Transverse colon (tissue), 4 donors: Measurements from ENCODE around the gene DRD4. TPM values are rescaled to one million over a fixed set of nuclear protein-coding genes. Genes with fewer than 3 reads are reported as not detected.
A peak's percentile ranks its signal among the peaks of the same experiment; 100 is the strongest.

ENCODE experiments used
- DNase-seq: peaks from one replicate; pipeline ENCODE4 v3.0.0-alpha.2; 2019
- H3K27ac ChIP-seq, 4 donors: fragments of 200-600 bp; sonication (generic); 2 replicates each; pipeline ENCODE4 v1.5.1; 2016 to 2018; ENCODE audit warnings: inconsistent platforms in 4 of 4
- H3K27me3 ChIP-seq: fragments of 200-600 bp; sonication (generic); 2 replicates; pipeline ENCODE4 v1.5.1; 2017; ENCODE audit warnings: inconsistent platforms
- H3K36me3 ChIP-seq, 4 donors: fragments of 200-600 bp; sonication (generic); 2 replicates each; pipeline ENCODE4 v1.5.1; 2017 to 2019; ENCODE audit warnings: inconsistent platforms in 4 of 4
- H3K4me1 ChIP-seq, 4 donors: fragments of 200-600 bp; sonication (generic); 2 replicates each; pipeline ENCODE4 v1.5.1; 2017 to 2020; ENCODE audit warnings: inconsistent platforms in 4 of 4
- H3K4me3 ChIP-seq, 4 donors: fragments of 200-600 bp; sonication (generic); 1 replicate in 1 of 4; 2 replicates in 3 of 4; pipeline versions ENCODE4 v1.5.1 to v1.6.1; 2017 to 2019; ENCODE audit warnings: inconsistent platforms in 4 of 4
- H3K9me3 ChIP-seq, 2 donors: fragments of 200-600 bp; sonication (generic); 2 replicates each; pipeline ENCODE4 v1.5.1; 2017 to 2019; ENCODE audit warnings: inconsistent platforms in 2 of 2
- CTCF ChIP-seq, 5 experiments: fragments of 200-600 bp in 3 of 5; fragments of 450-650 bp in 2 of 5; sonication (generic) in 3 of 5; IDR thresholded peaks; 1 replicate in 2 of 5; 2 replicates in 3 of 5; pipeline ENCODE4 v1.5.1; 2016 to 2017; ENCODE audit warnings: antibody characterized with exemption in 5 of 5, inconsistent platforms in 3 of 5, mild to moderate bottlenecking in 2 of 5, moderate library complexity in 1 of 5
- EP300 ChIP-seq: sonication (generic); formaldehyde crosslinking; IDR thresholded peaks from one replicate; pipeline ENCODE4 v1.6.1; 2017; ENCODE audit warnings: antibody characterized with exemption, low read depth
- POLR2A ChIP-seq: fragments of 450-650 bp; IDR thresholded peaks from one replicate; pipeline ENCODE4 v1.6.1; 2016; ENCODE audit warnings: antibody characterized with exemption, mild to moderate bottlenecking, moderate library complexity
- POLR2AphosphoS5 ChIP-seq, 3 donors: sonication (generic); formaldehyde crosslinking; IDR thresholded peaks; one replicate each; pipeline ENCODE4 v1.6.1; 2016; ENCODE audit warnings: antibody characterized with exemption in 3 of 3
- WGBS, 2 donors: methylation state at CpG; one replicate each; pipeline ENCODE4 v1.1.5; 2018; ENCODE audit warnings: low coverage in 1 of 2; 5-methylcytosine and 5-hydroxymethylcytosine counted together
- in situ Hi-C, 4 donors: fragments of 200-750 bp; cut with MboI; loops; one replicate each; pipeline versions ENCODE4 v1.15.0 to v1.15.1; 2017; ENCODE audit warnings: low sequenced_read_pairs in 3 of 4, low pct_ligation_motif_present in 1 of 4, low pct_unique_long_range_greater_than_20kb in 1 of 4
- intact Hi-C: fragments of 100-400 bp; cut with DNase I; formaldehyde crosslinking; loops from one replicate; pipeline ENCODE4 v1.15.1; 2023; ENCODE audit warnings: low total_unique reads
- total RNA-seq, 4 donors: library from RNA; depleted of rRNA; stranded (reverse); fragments of >200 nt; gene quantifications; one replicate each; pipeline ENCODE4 v1.1.0, GENCODE V29; 2016

The DRD4 gene
- total RNA-seq, 4 donors from 2014 or later = not detected

- intact Hi-C loops = no loop called here
- H3K4me1 ChIP-seq = peaks cover 0 to 17% (median 8%) of the 10 kb centered on the region in 4 donors
- WGBS, 2 donors = 81 to 88% methylated on average over 8 to 14 of the region's 14 CpGs
- H3K36me3 ChIP-seq = no peaks in the 10 kb centered on the region
- H3K4me3 ChIP-seq = no peak overlapping the region
- H3K27ac ChIP-seq = no peak overlapping the region
- in situ Hi-C loops = no loop called here
- no peak for DNase-seq
- H3K27me3 ChIP-seq = no peaks in the 10 kb centered on the region
- TF ChIP-seq POLR2A = no peak
- no peak for TF ChIP-seq POLR2AphosphoS5 (IDR thresholded peaks at IDR 0.05)
- peak in 1 of 5 experiments; percentile 8 for TF ChIP-seq CTCF (IDR thresholded peaks at IDR 0.05)
- H3K9me3 ChIP-seq = no peaks in the 10 kb centered on the region
These were observed 20.6 kb downstream of the DRD4 start for GRCh38 chr11:657691-658126.

GRCh38 chr11:659532-660085 lies 22.5 kb downstream of the DRD4 start:
- in situ Hi-C loops = loop anchor here in 1 of 4 donors (10.0 kb wide), 1 partner anchor 65 kb away; no protein-coding TSS in a partner anchor
- H3K9me3 ChIP-seq = no peaks in the 10 kb centered on the region
- no peak for DNase-seq
- 90 to 93% methylated on average over 2 to 15 of the region's 16 CpGs for WGBS, 2 donors
- no peaks in the 10 kb centered on the region for H3K36me3 ChIP-seq
- peaks cover 0 to 16% (median 8%) of the 10 kb centered on the region in 4 donors for H3K4me1 ChIP-seq
- H3K4me3 ChIP-seq = no peak overlapping the region
- H3K27ac ChIP-seq = no peak overlapping the region
- TF ChIP-seq POLR2A = no peak
- TF ChIP-seq EP300 = no peak
- TF ChIP-seq POLR2AphosphoS5 (IDR thresholded peaks at IDR 0.05) = no peak
- no peak for TF ChIP-seq CTCF (IDR thresholded peaks at IDR 0.05)
- no peaks in the 10 kb centered on the region for H3K27me3 ChIP-seq
- intact Hi-C loops = no loop called here

- Histone ChIP-seq H3K4me3 (no peak overlapping the region), H3K9me3 (no peaks in the 10 kb centered on the region), H3K36me3 (no peaks in the 10 kb centered on the region), H3K4me1 (peaks cover 0 to 10% (median 5%) of the 10 kb centered on the region in 4 donors), H3K27me3 (no peaks in the 10 kb centered on the region), H3K27ac (no peak overlapping the region)
- TF ChIP-seq POLR2A (no peak), POLR2AphosphoS5 (IDR thresholded peaks at IDR 0.05) (no peak), CTCF (IDR thresholded peaks at IDR 0.05) (no peak), EP300 (no peak)
- no peak for DNase-seq
- in situ Hi-C loops = loop anchor here in 1 of 4 donors (10.0 kb wide), 1 partner anchor 65 kb away; no protein-coding TSS in a partner anchor
- intact Hi-C loops = no loop called here
- 79 to 94% methylated on average over 2 to 17 of the region's 19 CpGs for WGBS, 2 donors
These were observed 23.2 kb downstream of the DRD4 start for GRCh38 chr11:660281-660680.

GRCh38 chr11:660681-661444 lies 23.8 kb downstream of the DRD4 start:
- in situ Hi-C loops (loop anchor here in 1 of 4 donors (10.0 kb wide), 1 partner anchor 64 kb away; no protein-coding TSS in a partner anchor), intact Hi-C loops (no loop called here)
- H3K4me3 ChIP-seq = no peak overlapping the region
- H3K27ac ChIP-seq = no peak overlapping the region
- no peak for DNase-seq
- no peaks in the 10 kb centered on the region for H3K36me3 ChIP-seq
- H3K4me1 ChIP-seq = peaks cover 0 to 10% (median 2%) of the 10 kb centered on the region in 4 donors
- TF ChIP-seq EP300 (no peak), POLR2AphosphoS5 (IDR thresholded peaks at IDR 0.05) (no peak), CTCF (IDR thresholded peaks at IDR 0.05) (no peak), POLR2A (no peak)
- H3K27me3 ChIP-seq = no peaks in the 10 kb centered on the region
- no peaks in the 10 kb centered on the region for H3K9me3 ChIP-seq
- WGBS, 2 donors = 92 to 93% methylated on average over 2 to 19 of the region's 19 CpGs
